EH (cell line): ENCODE measurements around the gene APOC1.
"Not testable (repeated sequence)": the region's sequence is repeated elsewhere in the genome, so short reads cannot be mapped to it uniquely, and the experiment has no call there.

Experiments
- DNase-seq: peaks from one replicate; pipeline ENCODE4 v3.0.0-alpha.2; 2015; ENCODE audit warnings: low read depth

Gene APOC1

DNA sequence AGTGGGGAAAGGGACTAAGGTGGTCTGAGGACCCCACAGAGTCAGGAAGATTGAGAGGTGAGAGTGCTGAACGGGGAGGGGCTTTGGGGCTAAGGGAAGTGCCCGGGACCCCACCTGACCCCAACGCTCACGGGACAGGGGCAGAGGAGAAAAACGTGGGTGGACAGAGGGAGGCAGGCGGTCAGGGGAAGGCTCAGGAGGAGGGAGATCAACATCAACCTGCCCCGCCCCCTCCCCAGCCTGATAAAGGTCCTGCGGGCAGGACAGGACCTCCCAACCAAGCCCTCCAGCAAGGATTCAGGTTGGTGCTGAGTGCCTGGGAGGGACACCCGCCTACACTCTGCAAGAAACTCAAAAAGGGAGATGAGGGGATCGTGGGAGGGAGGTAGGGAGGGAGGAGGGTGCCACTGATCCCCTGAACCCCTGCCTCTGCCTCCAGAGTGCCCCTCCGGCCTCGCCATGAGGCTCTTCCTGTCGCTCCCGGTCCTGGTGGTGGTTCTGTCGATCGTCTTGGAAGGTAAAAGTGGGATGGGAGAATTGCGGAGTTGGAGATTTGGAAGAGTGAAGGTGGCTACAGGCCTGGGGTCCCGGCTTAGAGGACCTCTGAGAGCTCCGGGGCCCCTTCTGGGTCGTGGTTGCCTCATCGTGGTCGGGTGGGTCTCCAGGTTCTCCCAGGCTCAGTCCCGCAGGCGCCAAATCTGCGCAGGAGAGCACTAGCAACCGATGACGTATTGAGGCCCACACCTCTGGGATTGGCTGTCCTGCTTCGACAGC lies at the start of gene APOC1:
TSS of gene APOC1 (plus strand) at position 176 of the 774 bp plus-strand sequence. CDS start at position 460, 284 bp downstream.
- DNase-seq: peak; percentile 80

DNA sequence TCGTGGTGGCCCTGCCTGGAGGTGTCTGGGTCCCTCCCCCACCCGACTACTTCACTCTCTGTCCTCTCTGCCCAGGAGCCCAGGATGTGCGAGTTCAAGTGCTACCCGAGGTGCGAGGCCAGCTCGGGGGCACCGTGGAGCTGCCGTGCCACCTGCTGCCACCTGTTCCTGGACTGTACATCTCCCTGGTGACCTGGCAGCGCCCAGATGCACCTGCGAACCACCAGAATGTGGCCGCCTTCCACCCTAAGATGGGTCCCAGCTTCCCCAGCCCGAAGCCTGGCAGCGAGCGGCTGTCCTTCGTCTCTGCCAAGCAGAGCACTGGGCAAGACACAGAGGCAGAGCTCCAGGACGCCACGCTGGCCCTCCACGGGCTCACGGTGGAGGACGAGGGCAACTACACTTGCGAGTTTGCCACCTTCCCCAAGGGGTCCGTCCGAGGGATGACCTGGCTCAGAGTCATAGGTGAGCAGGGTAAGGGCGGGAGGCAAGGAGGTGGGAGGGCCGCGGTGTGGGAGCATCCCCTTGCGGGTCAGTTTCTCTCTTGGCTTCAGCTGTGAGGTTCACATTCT lies 49.1 kb upstream of the APOC1 start:
- DNase-seq: no peak

- no peak for DNase-seq
Measured at GRCh38 chr19:44866664-44867063, 47.7 kb upstream of the APOC1 start.

DNA sequence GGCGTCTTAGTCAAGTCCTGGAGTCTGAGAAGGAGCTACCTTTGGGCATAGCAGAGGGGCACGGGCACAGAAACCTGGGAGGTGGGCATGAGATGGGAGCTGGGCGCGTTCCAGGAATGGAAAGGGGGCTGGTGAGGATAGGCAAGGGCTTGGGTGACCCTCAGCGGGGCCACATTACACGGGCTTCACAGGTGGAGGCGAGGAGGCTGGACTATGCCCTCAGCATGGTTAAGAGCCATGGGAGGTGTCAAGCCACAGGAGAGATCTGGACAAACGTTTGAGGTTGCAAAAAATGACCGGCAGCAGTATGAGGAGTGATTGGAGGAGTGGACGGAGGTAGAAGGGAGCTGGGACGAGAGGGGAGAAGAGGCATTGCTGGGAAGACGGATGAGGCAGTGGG lies 46.8 kb upstream of the APOC1 start:
- DNase-seq: no peak

DNA sequence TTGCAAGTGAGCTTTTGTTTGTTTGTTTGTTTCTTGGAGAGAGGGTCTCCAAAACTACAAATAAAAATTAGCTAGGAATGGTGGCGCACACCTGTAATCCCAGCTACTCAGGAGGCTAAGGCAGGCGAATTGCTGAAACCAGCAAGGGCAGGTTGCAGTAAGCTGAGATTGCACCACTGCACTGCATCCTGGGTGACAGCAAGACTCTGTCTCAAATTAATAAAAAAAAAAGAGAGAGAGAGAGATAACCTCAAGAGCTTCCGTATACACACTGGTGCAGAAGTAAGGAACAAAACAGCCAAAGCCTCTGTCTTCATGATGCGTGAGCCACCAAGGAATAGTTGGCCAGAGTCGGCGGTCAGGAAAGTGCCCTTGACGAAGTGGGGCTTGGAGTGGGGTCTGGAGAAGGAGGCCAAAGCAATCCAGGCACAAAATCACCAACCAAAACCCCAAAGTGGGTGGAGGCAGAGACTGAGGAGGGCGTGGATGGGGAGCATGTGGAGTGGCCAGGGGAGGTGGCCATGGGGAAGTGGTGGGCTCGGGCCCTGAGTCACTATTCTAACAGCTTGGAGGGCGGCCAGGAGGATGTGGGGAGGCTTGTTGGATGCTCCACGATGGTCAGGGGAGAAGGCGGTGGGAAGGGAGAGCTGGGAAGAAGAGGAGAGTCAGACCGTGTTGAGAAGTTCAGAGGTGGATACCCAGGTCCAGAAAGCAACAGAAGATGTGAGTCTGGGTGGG lies 44.5 kb upstream of the APOC1 start:
- peak; percentile 80 for DNase-seq

DNA sequence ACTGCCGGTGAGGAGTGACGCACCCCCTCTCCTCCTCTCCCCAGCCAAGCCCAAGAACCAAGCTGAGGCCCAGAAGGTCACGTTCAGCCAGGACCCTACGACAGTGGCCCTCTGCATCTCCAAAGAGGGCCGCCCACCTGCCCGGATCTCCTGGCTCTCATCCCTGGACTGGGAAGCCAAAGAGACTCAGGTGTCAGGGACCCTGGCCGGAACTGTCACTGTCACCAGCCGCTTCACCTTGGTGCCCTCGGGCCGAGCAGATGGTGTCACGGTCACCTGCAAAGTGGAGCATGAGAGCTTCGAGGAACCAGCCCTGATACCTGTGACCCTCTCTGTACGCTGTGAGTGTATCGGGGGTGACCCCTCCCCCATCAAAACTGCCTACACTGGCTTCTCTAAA lies 42.6 kb upstream of the APOC1 start:
- DNase-seq: no peak

DNA sequence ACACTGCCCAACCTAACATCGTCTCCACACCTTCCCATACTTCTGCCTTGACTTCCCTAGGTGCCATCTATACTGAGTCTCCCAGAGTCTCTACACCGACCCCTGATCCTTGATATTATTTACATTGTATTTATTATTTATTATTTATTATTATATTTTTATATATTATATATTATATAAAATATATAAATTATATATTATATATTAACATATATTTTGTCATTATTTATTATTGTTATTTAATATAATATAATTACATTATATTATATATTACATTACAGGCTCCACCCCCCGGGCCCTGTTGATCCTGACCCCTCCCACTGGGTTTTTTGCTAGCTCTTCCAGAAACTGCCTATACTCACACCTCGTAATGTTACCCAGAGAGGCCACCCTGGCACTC lies 41.7 kb upstream of the APOC1 start:
- no peak for DNase-seq

- no peak for DNase-seq
Measured at GRCh38 chr19:44874317-44874716, 40.1 kb upstream of the APOC1 start.

GRCh38 chr19:44875666-44876451 lies 38.5 kb upstream of the APOC1 start:
- DNase-seq: peak; percentile 74

DNA sequence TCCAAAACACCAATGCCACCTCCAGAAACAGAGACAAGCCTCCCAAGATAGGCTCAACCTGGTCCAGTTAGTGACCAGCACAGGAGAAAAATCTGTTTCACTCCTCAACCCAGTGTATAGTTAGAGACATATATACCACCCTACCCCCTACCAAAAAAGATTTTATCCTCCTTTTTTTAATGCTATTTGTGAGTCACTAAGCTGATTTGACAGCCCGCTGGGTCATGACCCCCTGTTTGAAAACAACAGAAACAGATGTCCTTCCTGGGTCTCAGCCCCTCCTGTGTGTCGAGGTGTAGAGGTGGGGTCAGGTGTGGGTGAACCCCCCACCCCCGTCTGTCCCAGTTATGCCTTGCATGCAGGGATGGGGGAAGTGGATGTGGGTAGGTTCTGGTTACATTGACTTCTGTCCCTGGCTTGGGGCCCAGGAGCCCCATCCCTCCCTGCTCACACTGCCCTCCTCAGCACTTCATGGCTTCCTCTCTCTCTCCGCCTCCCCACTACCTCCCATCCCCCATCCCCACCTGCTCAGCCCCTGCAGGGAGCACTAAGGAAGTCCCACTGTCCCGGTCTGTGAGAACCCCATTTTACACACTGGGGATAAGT lies 37.4 kb upstream of the APOC1 start:
- DNase-seq: no peak

DNA sequence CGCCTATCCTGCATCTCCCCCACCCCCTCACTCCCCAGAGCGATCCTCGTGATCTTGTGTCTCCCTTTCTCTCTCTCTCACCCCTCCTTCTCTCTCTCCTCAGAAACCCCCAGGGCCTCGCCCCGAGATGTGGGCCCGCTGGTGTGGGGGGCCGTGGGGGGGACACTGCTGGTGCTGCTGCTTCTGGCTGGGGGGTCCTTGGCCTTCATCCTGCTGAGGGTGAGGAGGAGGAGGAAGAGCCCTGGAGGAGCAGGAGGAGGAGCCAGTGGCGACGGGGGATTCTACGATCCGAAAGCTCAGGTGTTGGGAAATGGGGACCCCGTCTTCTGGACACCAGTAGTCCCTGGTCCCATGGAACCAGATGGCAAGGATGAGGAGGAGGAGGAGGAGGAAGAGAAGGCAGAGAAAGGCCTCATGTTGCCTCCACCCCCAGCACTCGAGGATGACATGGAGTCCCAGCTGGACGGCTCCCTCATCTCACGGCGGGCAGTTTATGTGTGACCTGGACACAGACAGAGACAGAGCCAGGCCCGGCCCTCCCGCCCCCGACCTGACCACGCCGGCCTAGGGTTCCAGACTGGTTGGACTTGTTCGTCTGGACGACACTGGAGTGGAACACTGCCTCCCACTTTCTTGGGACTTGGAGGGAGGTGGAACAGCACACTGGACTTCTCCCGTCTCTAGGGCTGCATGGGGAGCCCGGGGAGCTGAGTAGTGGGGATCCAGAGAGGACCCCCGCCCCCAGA lies 36.1 kb upstream of the APOC1 start:
- DNase-seq: no peak

DNA sequence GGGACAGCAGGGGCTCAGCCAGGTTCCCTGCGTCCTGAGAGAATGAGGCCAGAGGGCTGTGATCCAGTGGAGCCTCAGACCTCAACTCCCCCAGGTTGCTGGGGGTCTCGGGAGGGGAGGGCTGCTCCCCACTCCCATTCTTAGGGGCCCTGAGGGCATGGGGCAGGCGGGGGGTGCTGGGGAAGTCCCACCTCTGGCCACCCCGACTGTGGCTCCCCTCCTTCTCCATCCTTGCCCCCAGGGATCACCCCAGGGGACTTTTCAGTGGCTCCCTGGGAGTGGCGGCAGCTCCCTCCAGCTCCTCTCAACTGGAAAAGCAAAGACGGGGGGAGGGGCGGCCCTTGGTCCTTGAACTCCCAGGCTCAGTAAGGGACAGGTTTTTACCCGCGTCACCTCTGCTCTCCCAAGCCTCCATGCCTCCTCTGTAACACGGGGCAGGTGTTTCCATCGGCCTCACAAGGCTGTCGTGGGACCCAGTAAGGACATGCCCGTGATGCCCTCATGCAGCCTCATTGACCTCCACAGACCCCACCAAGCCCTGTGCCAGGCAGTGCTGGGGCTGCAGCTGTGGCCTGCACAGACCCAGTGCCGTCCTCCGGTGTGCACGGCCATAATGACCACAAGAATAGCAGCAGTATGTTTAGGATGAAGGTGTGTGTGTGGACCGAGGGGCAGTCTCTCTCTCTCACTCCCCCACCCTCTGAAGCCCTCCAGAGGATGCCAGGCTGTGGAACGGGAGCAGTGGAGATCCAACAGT lies 34.9 kb upstream of the APOC1 start:
- DNase-seq: no peak

DNA sequence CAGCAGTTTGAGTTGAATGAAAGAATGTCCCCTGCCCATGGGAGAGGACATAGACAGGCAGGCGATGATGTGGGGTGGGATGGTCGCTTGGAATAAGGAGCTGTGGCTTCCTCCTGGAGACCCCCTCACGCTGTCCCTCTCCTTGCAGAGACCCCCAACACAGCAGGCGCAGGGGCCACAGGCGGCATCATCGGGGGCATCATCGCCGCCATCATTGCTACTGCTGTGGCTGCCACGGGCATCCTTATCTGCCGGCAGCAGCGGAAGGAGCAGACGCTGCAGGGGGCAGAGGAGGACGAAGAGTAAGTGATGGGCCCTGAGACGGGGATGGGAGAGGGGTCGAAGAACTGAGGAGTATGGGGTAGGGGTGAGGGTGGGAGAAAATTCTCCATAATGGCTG lies 32.3 kb upstream of the APOC1 start:
- no peak for DNase-seq

DNA sequence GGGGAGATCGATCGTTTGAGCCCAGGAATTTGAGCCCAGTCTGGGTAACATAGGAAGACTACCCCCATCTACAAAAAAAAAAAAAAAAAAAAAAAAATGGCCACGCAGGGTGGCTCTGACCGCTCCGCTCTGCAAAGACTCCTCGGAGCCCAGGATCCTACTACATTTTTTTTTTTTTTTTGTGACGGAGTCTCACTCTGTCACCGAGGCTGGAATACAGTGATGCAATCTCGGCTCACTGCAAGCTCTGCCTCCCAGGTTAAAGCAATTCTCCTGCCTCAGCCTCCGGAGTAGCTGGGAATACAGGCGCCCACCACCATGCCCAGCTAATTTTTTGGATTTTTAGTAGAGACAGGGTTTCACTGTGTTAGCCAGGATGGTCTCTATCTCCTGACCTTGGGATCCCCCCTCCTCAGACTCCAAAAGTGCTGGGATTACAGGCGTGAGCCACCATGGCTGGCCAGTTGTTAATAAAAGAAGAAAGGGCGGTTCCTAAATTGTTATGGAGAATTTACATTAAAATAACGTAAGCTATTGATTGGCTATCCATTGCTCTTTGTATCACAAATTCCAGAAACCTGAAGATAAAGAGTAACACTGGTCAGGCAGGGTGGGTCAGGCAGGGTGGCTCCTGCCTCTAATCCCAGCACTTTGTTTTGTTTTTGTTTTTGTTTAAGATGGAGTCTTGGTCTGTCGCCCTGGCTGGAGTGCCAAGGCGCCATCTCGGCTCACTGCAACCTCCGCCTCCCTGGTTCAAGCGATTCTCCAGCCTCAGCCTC lies 31.6 kb upstream of the APOC1 start:
- DNase-seq: not testable (repeated sequence)

DNA sequence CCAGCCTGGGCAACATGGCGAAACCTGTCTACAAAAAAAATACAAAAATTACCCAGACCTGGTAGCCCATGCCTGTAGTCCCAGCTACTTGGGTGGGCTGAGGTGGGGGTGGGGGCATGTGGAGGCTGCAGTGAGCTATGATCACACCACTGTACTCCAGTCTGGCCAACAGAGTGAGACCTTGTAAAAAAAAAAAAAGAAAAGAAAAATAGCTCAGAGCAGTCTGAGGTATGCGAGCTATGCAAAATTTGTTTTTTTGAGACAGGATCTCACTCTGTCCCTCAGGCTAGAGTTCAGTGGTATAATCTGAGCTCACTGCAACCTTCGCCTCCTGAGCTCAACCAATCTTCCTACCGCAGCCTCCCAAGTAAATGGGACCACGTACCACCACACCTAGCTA lies 30.5 kb upstream of the APOC1 start:
- DNase-seq: peak; percentile 80

DNA sequence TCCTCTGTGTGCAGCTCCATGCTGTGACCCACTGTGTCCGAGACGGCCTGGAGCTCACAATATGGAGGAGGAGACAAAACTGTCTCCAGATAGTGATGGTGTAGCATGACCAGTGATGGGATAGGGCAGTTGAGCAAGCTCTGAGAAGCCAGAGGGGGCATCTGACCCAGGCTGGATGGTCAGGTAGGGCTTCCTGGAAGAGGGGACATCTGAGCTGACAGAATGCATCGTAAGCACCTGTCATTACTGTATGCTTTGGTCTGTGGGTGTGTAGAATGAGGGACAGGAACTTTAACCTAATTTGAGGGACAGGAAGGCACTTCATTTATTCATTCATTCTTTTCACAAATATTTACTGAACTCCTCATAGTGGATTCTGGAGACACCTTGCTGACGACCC lies 29.8 kb upstream of the APOC1 start:
- DNase-seq: no peak

GRCh38 chr19:44886141-44886540 lies 28.3 kb upstream of the APOC1 start:
- no peak for DNase-seq

DNA sequence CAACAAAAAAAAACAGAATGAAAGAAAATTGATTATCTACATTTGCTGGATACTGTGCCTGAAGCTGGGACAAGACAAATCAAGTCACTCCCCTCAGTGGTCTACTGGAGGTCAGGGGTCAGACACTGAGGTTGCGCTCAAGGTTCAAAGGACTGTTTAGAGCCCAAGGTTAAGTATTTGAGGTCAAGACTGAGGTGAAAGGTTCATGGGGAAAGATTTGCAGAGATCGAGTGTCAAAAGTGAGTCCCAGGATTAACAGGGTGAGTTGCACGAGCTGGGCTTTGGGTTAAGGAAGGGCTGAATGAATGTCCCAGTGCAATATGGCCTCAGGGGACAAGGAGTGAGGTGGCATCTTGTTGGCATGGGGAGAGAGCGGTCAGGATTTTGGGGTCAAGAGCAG lies 26.8 kb upstream of the APOC1 start:
- DNase-seq: no peak

GRCh38 chr19:44888335-44888734 lies 26.1 kb upstream of the APOC1 start:
- not testable (repeated sequence) for DNase-seq
